HG03520 (cell line): ENCODE results near the gene MYRF.

Experiments
- ATAC-seq: cut with Tn5 transposase; IDR thresholded peaks from one replicate; pipeline ENCODE4 v1.9.1; 2021; ENCODE audit warnings: mild to moderate bottlenecking, moderate library complexity; ENCODE audit not compliant: unreplicated experiment

The MYRF gene

DNA sequence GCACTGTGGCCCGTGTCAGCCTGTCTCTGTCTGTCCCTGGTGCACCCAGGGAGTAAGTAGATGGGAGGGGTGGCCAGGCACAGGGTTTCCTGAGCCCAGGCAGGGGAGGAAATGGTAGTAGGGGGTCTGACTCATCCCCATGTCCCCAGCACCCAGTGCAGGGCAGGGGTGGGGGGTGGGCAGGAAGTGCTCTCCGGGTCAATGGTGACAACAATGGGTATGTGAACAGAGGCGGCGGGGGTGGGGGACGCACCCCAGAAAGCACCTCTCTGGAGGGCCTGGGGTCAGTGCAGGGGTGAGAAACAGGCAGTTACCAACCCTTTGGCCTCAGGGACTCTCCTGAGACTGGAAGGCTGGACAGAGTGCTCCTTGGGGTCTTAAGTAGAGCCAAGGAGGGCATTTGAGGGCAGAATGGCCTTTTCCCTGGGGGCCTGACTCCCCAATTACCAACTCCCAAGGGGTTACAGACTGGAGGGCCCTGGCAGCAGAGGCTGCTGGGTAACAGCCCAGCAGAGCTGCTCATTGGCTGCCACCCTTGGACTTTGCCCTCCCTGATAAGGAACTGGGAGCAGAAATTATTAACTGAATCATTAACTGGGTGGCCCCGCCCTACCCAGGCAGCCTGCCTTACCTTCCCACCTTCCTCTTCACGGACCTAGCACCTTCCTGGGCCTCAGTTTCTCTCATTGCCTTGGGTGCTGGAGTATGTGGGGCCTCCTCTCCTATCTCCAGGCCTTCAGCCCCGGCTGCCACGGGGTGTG lies 4.2 kb downstream of the MYRF start:
- no peak for ATAC-seq

DNA sequence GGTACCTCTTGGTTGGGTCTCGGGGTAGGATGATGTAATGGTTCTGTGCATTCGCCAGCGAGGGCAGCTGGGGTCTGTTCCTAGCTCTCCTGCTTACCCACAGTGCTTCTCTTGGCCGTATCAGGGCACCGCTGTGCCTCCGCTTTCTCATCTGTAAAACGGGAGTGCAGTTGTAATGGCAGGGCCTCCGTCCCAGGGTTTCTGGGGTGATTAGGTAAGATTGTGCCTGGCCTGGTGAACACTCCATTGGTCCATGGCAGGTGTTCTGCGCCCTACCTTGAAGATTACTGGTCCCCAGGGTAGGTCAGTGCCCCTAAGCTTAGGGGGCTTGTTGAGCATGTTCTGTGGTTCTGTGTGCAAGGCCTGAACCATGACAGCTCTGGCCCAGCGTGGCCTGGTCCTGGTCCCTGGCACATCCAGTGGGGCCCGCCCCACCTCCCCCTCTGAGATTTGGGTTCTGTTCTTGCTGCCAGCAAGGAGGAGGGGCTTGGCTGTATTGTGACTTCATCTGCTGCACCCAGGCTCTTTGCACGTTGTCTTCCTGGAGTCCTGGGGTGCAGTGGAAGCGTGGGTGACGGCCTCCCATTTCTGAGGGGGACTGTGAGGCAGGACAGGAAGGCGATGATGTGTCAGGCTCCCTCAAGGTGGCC lies 4.9 kb downstream of the MYRF start:
- no peak for ATAC-seq

DNA sequence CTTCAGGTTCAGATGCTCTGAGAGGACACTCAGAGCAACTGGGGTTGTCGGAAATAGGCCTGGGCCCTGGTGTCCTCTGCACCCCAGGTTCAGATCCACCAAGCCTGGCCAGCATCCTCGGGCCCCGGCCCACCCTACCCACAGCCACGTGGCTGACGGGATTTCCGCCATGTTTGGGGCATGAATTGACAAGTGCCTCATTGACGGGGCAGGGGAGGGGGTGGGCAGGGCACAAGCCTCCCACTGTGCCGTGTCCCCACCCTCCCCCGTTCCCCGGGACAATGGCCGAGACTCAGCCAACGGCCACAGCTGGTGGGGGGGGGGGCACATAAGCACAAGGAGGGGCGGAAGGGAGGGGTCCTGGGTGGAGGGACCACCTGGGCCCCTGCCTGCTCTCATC lies 8.5 kb downstream of the MYRF start:
- no peak for ATAC-seq

DNA sequence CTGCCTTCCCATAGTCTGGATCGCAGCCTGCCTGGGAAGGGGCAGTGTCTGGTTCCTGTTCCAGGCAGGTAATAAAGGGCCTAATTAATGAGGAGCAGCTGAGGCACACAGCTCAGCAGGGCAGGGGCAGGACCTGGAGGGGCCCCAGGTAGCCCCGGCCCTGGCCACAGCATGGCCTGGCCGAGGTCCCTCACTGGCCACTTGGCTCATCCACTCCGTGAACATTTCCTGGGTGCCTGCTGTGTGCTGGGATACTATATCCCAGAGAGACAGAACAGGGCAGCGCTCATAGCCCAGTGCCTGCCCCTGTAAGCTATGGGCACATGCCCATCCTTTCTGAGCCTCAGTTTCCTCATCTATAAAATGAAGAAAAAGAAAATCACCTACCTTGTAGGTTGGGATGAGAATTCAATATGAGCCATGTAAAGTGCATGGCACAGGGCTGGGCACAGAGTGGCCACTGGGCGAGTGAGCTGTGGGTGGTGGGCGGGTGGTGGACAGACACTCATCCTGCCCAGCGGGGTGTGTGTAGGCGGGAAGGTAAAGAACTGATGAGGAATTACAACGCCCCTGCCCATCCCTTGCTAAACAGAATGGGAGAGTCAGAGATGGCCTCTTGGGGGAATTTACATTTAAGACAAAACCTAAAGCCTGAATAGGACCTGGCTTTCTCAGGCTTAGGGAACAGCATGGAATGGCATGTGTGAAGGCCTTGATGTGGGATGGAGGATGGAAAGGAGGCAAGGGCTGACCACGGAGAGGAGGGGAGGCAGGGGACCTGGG lies 9.2 kb downstream of the MYRF start:
- ATAC-seq = no peak

DNA sequence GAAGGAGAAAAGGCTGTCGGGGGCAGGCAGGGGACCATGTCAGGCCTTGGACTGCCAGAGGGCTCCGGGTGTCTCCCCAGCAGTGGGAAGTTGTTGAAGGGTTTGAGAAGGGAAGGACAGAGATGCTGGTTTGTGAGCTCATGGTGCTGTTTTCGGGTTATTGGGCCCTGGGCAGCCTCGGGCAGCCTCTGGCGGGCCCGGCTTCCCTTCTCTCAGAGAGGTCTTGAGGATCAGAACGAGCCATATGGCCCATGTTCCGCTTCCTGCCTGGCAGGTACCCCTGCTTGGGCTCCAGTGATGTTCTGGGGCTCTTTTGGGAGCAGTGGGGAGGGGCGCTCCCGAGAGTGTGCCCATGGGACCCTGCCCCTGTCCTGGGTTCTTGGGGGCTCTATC lies 9.8 kb downstream of the MYRF start:
- no peak for ATAC-seq

DNA sequence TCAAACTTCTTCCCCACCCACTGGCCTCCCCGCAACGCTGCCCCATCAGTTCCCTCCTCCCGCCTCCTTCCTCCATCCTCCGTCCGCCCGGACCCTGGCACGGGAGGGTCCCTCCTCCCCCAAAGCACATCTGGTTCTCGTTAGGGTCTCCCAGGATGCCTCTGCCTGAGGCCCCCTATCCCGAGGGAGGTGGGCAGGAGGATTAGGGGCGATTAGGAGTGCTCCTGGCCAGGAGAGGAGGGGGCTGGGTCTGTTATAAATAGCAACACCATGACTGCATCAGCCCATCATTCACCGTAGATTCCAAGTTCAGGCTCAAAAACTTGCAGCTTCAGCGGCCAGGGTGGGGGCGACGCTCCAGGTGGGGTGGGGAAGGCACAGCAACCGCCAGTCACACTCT lies 10.4 kb downstream of the MYRF start:
- ATAC-seq = no peak

DNA sequence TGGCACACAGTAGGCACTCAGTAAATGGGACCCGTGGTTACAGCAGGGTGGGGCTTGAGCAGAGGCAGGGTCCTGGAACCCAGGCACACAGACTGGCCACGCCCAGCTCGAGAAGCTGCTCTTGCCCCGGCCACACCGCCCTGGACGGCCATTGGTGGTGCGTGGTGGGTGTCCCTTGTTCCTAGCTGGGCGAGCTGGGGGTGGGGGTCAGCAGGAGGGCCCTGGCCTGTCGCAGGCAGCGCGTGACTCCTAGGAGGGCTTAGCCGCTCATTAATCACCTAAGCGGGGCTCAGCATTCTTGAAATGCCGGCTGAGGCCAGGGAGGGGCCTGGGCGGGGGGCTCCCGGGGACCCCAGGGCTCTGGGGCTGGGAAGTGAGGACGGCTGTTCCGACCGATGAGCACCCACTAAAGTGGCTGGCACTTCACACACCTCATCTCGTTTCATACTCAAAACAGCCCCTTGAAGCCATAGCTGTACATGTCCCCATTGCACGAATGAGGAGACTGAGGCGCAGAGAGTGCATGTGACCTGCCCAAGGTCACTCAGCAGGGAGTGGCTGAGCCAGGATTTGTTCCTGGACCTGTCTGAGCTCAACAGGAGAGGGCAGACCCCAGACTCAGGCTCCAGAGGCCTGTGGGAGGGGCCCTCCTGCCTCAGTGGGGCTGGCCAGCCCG lies 11.6 kb downstream of the MYRF start:
- ATAC-seq = no peak

DNA sequence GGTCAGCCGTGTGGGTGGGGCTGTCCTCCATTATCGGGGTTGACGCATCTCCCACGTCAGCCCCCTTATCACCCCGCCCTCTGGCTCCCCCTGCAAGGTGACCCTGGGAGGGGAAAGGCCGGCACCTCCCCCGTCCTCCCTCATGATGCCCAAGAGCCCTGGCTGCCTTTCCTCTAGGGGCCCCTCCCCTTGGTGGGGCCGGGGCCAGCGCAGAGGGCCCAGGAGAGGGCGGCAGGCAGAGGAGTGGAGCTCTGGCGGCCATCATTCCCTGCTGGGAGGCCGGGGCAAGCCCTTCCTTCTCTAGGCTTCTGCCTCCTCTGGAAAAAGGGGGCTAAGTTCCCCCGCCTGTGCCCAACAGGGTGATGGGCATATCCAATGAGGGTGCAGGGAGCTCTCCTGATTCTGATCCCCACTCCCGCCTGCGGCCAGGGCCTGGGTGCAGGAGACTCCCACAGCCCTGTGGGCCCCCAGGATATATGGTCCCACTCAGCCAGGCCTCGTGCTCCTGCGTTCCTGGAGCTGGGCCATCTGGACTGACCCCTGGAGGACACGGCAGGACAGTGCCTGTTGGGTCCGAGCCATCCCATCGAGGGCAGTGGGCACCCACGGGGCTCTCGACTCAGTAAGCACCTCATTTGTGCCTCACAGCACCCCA lies 12.3 kb downstream of the MYRF start:
- no peak for ATAC-seq

DNA sequence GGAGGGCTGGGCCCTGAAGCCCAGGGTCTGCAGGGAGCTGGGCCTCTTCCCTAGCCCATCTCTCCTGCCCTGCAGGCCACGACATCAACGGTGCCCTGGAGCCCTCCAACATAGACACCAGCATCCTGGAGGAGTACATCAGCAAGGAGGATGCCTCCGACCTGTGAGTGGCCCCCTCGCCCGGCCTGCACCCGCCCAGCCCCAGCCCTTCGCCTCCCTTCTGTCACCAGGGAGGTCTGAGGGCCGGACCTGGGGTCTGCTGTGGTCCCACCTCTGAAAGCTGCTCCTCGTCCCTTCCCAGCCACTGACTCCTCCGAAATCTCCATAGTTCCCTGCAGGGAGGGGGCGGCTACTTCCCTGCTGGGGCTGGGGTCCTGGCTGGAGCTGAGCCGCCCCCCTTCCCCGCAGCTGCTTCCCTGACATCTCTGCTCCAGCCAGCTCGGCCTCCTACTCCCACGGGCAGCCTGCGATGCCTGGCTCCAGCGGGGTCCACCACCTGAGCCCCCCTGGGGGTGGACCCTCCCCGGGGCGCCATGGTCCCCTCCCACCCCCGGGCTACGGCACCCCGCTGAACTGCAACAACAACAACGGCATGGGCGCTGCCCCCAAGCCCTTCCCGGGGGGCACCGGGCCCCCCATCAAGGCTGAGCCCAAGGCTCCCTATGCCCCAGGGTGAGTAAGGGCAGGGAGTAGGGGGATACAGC lies 13.3 kb downstream of the MYRF start:
- ATAC-seq = no peak

DNA sequence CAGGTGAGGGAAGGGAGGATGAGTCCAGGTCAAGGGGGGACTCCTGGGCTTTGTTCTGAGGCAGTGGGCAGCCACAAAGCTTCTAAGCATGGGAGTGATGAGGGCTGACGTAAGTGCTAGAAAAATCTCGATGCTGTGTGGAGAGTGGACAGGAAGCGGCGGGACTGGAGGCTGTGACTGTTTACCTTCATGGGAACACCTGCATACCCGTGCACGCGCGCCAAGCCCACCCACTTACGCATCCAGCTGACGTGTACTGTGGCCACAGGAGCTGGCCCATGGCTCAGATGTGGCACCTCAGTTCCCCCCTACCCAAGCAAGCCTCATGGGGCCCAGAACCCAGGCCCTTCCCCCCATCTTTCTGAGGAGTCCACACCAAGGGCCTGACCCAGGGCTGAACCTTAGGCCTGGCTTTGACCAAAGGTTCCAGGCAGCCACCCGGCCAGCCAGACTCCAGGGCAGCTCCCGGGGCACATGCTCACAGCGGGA lies 14.0 kb downstream of the MYRF start:
- ATAC-seq = no peak

DNA sequence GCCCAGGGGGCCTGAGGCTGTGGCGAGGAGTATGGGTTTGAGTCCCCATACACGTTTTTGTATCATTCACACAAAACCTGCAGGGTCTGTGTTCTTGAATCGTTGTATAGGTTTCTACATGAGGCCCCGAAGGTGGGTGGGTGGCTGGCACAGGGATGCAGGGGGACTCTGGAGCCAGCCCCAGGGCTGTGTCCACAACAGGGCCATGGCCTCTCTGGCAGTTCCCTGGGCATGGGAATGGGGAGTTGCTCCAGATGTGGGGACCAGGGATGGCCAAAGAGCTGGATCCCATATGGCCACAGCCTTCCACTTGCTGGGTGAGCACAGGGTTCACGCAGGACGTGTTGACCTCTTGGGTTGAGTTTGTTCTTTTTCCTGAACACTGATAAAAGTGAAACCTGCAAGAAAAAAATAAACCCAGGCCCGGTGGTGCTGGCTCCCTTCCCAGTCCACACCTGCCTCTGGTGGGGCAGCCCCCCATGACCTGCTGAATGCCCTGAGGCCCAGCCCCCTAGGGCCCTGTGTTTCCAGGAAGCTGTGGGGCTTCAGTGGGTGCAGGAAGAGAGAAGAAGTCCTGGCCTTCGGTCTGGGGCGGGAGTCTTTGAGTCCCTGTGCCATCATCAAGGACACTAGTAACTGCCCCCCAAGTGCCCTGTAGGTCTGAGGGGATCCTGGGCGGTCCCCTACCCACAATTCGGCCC lies 16.1 kb downstream of the MYRF start:
- ATAC-seq = no peak

DNA sequence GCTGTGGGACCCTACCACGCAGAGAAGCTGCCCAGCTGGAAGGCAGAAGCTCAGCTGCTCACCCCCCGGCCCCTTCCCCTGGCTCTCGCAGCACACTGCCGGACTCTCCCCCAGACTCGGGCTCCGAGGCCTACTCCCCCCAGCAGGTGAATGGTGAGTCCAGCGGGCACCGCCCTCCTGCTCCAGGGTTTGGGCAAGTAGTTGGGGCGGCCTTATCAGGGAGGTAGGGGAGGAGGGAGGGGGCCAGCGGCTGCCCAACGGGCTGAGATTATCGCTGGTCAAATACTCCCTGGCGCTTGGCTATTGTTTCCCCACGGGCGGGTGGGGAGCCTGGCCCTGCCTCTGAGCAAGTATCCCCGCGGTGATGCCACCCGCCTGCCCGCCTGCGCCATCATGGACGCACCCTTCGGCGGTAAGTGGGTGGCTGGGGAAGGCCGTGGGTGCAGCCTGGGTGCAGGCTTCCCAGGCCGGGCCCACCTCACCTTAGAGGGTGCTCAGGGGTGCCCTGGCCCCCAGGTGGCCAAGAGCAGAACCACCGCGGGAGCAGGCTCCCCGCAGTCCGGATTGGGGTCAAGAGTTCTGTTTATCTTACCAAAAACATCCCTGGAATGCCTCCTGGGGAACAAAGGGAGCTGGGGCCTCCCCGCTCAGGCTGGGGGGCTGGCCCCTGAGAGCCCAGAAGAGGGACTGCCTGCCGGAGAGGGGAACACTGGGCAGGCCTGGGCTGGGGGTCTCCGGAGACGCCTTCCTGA lies 16.9 kb downstream of the MYRF start:
- no peak for ATAC-seq

DNA sequence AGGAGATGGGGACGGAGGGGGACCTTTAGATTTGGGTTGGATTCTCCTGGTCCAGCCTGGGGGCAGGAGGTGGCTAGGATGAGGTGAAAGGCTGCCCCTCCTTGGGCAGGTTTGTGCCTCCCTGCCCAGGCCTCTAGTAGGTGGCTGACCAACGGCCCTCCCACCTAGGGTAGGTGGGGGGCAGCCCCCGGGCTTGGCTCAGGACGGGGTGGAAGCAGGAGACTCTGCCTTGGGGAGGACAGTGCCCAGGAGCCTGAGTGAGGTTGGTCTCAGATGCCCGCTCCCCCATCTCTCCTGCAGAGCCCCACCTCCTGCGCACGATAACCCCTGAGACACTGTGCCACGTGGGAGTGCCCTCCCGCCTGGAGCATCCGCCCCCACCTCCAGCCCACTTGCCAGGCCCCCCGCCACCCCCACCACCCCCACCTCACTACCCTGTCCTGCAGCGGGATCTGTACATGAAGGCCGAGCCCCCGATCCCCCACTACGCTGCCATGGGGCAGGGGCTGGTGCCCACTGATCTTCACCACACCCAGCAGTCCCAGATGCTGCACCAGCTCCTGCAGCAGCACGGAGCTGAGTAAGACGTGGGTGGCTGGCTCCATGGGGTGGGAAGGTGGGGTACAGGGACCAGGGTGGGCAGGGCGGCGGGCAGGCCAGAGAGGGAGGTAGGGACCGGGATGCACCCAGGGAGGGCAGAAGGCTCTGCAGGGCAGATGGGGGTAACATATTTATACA lies 17.7 kb downstream of the MYRF start:
- ATAC-seq = no peak

DNA sequence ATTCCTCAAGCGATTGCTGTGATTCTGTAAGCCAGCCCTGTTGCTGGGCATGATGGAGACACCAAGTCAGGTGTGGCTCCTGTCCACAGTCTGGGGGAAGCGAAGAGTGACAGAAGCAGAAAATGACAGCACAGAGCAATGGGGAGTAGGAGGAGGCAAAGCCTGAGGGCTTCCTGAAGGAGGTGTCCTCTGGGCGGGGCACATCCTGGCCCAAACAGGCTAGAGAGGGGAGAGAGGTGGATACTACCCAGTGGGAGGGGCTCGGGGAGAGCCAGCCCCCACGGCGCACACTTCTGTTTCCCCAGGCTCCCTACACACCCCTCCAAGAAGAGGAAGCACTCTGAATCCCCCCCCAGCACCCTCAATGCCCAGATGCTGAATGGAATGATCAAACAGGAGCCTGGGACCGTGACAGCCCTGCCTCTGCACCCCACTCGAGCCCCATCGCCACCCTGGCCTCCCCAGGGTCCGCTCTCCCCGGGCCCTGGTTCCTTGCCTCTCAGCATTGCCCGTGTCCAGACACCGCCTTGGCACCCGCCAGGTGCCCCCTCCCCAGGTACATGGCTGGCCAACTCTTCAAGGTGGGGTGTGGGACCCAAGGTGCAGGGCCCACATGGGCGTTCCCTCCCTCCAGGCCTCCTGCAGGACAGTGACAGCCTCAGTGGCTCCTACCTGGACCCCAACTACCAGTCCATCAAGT lies 18.9 kb downstream of the MYRF start:
- ATAC-seq = no peak

DNA sequence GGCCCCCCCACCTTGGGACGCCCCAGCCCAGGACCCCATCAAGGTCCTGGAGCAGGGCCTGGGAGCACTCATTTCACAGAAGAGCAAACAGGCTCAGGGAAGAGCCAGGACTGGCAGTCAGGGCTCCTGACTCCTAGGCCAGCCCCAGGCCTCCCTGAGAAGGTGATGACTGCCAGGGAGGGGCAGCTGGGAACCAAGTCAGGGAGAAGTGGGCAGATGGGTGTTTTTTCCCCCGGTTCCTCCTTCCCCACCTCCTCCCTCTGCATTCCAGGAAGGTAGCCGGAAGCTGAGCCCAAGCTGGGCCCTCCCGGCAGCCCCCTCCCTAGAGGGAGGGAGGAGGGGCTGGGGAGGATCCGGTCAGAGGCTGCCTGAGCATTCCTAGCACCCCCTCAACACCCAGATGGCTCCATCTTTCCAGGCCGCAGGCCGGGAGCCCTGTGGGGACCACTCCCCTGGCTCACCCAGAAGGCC lies 19.6 kb downstream of the MYRF start:
- ATAC-seq = no peak

DNA sequence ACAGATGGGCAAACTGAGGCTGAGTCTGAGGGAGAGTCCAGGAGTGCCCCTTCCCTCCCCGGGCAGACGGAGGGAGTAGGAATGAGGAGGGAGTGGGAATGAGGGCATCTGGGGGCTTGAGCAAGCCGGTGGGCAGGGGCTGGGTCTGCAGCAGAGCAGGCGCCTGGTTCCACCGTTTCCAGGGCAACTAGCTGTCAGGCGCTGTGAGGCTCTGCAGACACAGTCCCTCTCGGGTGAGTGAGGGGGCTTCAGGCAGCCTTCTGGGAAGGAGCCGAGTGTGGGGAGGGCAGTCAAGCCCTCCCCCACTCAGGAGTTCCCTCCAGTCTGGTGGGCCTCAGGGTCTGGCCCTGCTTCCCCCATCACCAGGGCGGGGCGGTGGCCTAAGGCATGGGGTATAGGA lies 20.9 kb downstream of the MYRF start:
- ATAC-seq = no peak

DNA sequence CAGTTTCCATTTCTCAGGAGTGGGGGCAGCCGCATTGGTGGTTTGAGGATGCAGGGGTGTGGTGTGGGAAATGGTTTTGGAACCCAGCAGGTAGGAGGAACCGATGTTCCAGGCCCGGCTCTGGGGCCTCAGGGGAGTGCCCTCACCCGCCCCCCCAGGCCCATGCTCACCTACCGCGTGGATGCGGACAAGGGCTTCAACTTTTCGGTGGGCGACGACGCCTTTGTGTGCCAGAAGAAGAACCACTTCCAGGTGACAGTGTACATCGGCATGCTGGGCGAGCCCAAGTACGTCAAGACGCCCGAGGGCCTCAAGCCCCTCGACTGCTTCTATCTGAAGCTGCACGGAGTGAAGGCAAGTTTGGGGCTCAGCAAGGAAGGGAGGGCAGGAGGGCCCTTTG lies 21.4 kb downstream of the MYRF start:
- ATAC-seq = no peak
